Measurements from ENCODE around the gene MARK3. TPM values are rescaled to one million over a fixed set of nuclear protein-coding genes. Genes with fewer than 3 reads are reported as not detected.

Gene MARK3
- total RNA-seq, 2 experiments from 2014 or later = 68.4 to 69.2 TPM

DNA sequence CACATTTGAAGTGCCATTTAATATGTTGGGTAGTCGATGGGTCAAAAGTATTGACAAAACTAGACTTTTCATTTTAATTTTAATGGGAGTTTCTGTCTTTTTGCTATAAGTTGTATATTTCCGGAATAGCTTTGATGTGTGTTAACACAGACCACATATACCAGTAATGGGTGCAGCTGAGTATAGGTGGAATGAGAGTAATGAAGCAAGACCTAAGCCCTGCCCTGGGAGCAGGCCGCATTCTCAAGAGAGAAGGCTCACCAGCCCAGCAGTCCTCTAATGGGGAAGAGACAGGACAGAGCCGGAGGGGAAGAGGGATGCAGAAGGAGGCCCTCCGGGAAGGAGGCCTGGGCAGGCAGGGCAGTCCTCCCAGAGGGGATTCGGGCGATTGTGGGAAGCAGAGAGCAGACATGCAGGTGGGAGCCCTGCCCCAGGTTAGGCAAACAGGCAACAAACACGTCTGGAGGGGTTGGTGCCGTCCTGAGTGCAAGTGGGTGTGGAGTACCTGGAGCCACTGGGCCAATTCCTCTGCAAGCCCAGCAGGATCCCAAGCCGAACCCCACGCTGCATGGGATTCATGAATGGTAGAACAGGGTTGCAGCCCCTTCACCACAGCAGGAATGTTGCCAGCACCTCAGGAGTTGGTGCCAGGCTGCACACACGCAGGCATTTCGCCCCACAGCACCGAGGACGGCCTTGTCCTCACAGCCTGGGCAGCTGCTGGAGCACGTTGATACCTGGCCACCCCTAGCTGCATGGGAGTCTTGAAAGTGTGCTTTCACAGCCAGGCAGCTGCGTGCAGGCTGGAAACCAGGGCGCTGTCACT, 129.6 kb downstream of the MARK3 start:
- Mint-ChIP-seq H3K4me1 (ENCODE audit: low read depth) (peaks cover 10% of the 10 kb centered on the region), H3K4me3 (no peak overlapping the region), H3K27ac (no peak overlapping the region), H3K9me3 (no peaks in the 10 kb centered on the region), H3K27me3 (no peaks in the 10 kb centered on the region), H3K36me3 (ENCODE audit: low read depth) (peaks cover 2% of the 10 kb centered on the region)
- ChIA-PET POLR2A (no interaction called here), CTCF (interaction anchor here (1.4 kb wide), 1 partner anchor 11 kb away, joined by 3 read pairs; no protein-coding TSS in a partner anchor)
- intact Hi-C loops (cut with micrococcal nuclease) = no loop called here
- DNase-seq (no peak), ATAC-seq (no peak)
- TF ChIP-seq, protein P1, sequence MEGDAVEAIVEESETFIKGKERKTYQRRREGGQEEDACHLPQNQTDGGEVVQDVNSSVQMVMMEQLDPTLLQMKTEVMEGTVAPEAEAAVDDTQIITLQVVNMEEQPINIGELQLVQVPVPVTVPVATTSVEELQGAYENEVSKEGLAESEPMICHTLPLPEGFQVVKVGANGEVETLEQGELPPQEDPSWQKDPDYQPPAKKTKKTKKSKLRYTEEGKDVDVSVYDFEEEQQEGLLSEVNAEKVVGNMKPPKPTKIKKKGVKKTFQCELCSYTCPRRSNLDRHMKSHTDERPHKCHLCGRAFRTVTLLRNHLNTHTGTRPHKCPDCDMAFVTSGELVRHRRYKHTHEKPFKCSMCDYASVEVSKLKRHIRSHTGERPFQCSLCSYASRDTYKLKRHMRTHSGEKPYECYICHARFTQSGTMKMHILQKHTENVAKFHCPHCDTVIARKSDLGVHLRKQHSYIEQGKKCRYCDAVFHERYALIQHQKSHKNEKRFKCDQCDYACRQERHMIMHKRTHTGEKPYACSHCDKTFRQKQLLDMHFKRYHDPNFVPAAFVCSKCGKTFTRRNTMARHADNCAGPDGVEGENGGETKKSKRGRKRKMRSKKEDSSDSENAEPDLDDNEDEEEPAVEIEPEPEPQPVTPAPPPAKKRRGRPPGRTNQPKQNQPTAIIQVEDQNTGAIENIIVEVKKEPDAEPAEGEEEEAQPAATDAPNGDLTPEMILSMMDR (IDR thresholded peaks at IDR 0.05) = no peak

DNA sequence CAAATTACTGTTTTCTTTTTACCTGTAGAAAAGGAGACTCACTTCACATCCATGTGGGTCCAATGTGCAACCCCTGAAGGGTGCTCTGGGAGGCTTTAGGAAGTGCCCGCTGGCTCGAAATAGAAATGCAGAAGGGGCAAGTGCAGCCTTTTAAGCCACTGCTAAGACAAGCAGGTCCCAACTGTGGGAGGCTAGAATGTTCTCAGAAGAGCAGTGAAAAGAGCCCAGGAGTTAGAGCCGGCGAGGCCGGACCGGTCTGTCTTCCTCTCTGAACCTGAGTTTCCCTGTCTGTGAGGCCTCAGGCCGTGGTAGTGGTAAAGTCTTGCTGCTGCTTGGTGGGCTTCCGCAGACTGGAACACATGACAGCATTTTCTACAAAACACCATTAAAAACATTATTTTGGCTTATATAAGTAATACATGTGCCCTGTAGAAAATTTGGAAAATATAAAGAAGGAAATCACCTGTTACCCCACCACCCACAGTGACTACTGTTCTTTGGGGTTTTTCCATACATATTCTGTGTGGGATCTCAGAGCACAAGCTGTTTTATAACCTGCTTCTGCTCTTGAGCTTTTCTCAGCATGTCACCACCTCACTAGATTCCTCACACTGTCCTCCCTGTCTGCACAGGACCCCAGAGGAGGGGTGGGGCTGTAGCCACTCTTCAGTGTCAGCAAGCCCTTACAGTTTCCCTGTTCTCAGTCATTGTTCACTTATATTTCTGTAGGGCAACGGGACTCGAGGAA, 131.4 kb downstream of the MARK3 start:
- Mint-ChIP-seq H3K4me1 (ENCODE audit: low read depth) (peaks cover 10% of the 10 kb centered on the region), H3K36me3 (ENCODE audit: low read depth) (no peaks in the 10 kb centered on the region), H3K27ac (no peak overlapping the region), H3K4me3 (no peak overlapping the region), H3K27me3 (no peaks in the 10 kb centered on the region), H3K9me3 (no peaks in the 10 kb centered on the region)
- POLR2A ChIA-PET = no interaction called here
- TF ChIP-seq, protein P1 (IDR thresholded peaks at IDR 0.05) = no peak
- intact Hi-C loops (cut with micrococcal nuclease) = no loop called here
- no peak for DNase-seq
- no peak for ATAC-seq
- CTCF ChIA-PET = no interaction called here

DNA sequence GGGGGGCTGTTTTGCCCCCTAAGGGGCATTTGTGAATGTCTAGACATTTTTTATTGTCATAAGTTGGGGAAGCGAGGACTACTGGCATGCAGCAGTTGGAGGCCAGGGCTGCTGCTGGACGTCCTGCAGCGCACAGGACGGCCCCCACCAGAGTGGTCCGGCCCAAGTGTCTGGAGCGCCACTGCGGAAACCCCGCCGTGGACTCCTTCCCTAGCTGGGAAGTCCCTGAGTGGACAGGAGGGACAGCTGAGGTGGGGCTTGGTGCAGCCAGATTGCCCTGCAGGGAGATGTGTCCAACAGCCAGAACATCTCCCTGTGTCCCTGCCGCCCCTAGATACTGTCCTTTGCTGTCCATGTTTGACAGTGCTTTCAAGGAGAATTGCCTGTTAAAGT, 132.0 kb downstream of the MARK3 start:
- H3K27me3 Mint-ChIP-seq = no peaks in the 10 kb centered on the region
- intact Hi-C loops (cut with micrococcal nuclease) = no loop called here
- H3K4me3 Mint-ChIP-seq = no peak overlapping the region
- no peak for DNase-seq
- H3K36me3 Mint-ChIP-seq (ENCODE audit: low read depth) = no peaks in the 10 kb centered on the region
- H3K9me3 Mint-ChIP-seq = no peaks in the 10 kb centered on the region
- ATAC-seq = no peak
- no peak overlapping the region for H3K27ac Mint-ChIP-seq
- H3K4me1 Mint-ChIP-seq (ENCODE audit: low read depth) = peaks cover 10% of the 10 kb centered on the region
- ChIA-PET CTCF (interaction anchor here (2.9 kb wide), 1 partner anchor 12 kb away, joined by 19 read pairs; no protein-coding TSS in a partner anchor), POLR2A (no interaction called here)
- TF ChIP-seq, protein P1 (IDR thresholded peaks at IDR 0.05) = no peak

DNA sequence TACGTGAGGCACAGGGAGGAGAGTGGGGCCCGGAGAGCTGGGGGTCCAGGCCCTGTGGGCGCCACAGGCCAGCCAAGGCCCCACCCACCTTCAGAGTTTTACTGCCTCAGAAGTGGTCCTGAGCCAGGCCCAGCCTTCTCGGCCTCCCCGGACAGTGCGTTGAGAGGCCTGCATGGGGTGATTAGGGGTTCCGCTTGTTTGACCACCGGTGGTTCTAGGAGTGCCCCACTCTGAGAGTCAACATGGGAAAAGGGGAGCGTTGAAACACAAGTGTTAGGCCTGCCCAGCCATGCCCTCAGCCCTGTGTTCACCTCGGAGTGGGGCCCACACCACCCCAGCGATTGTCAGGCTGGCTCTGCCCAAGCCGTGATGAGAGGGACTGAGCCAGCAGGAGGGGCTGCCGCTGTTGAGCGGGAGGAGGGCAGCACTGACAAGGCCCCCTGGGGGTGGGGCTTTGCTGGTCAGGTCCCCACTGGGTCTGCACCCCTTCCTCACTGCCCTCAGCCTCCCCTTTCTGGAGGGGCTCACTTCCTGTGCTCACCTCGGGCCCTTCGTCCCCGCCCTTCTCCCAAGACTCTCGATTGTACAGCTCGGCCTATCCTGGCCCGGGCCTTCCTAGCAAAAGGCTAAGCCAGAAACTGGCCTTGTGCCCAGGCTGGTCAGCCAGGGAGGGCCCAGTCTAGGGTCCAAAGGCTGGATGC, 132.7 kb downstream of the MARK3 start:
- POLR2A ChIA-PET = interaction anchor here (1.6 kb wide), 1 partner anchor 24 kb away, joined by 4 read pairs; no protein-coding TSS in a partner anchor
- intact Hi-C loops (cut with micrococcal nuclease) = no loop called here
- TF ChIP-seq, protein P1 (IDR thresholded peaks at IDR 0.05) = no peak
- Mint-ChIP-seq H3K4me3 (no peak overlapping the region), H3K4me1 (ENCODE audit: low read depth) (peaks cover 10% of the 10 kb centered on the region), H3K9me3 (no peaks in the 10 kb centered on the region), H3K27me3 (peaks cover 2% of the 10 kb centered on the region), H3K36me3 (ENCODE audit: low read depth) (no peaks in the 10 kb centered on the region), H3K27ac (no peak overlapping the region)
- CTCF ChIA-PET = interaction anchor here (0.8 to 2.9 kb wide), 19 partner anchors 8 to 177 kb away, joined by 3 to 31 read pairs (median 6); partner anchors contain the start of gene TRMT61A
- ATAC-seq = no peak
- DNase-seq = no peak
